HepG2 (cell line): ENCODE results near the gene CCDC57. TPM values are rescaled to one million over a fixed set of nuclear protein-coding genes. Genes with fewer than 3 reads are reported as not detected.

Source experiments
- AKAP8 ChIP-seq: sonication (generic); formaldehyde crosslinking; IDR thresholded peaks from 2 replicates; pipeline ENCODE4 v1.5.1; 2020; ENCODE audit warnings: mild to moderate bottlenecking, missing genetic modification reagents
- ARNT ChIP-seq: fragments of 450-650 bp; IDR thresholded peaks from 2 replicates; pipeline ENCODE4 v1.6.1; 2017
- ATF7-NPFF ChIP-seq: sonication (generic); formaldehyde crosslinking; IDR thresholded peaks from 2 replicates; pipeline ENCODE4 v1.8.1; 2023; ENCODE audit warnings: mild to moderate bottlenecking, low read depth, missing genetic modification reagents, moderate library complexity
- ATRX ChIP-seq: sonication (generic); formaldehyde crosslinking; IDR thresholded peaks from 2 replicates; pipeline ENCODE4 v1.4.0; 2020; ENCODE audit warnings: missing genetic modification reagents, borderline replicate concordance
- CHD4 ChIP-seq: fragments of 200-600 bp; sonication (generic); IDR thresholded peaks from 2 replicates; pipeline ENCODE4 v1.7.0; 2017; ENCODE audit warnings: mild to moderate bottlenecking, low read length, borderline replicate concordance
- E2F5 ChIP-seq: sonication (generic); formaldehyde crosslinking; conservative IDR thresholded peaks from 2 replicates; pipeline ENCODE4 v1.4.0; 2020; ENCODE audit warnings: missing genetic modification reagents
- GZF1 ChIP-seq: sonication (generic); formaldehyde crosslinking; IDR thresholded peaks from 2 replicates; pipeline ENCODE4 v1.5.1; 2020; ENCODE audit warnings: mild to moderate bottlenecking, missing genetic modification reagents
- HNF1A ChIP-seq, 2 experiments: sonication (generic) in 1 of 2; formaldehyde crosslinking in 1 of 2; IDR thresholded peaks; 2 replicates each; pipeline versions ENCODE4 v1.4.0 to v1.6.1; 2016 to 2020; ENCODE audit warnings: borderline replicate concordance in 1 of 2, low read depth in 1 of 2, mild to moderate bottlenecking in 1 of 2, missing genetic modification reagents in 1 of 2
- MED13 ChIP-seq: sonication (generic); formaldehyde crosslinking; IDR thresholded peaks from 2 replicates; pipeline ENCODE4 v1.5.0; 2020; ENCODE audit warnings: missing genetic modification reagents
- REXO4 ChIP-seq: sonication (generic); formaldehyde crosslinking; IDR thresholded peaks from 2 replicates; pipeline ENCODE4 v1.8.0; 2022; ENCODE audit warnings: missing genetic modification reagents, mild to moderate bottlenecking, borderline replicate concordance
- XBP1 ChIP-seq: sonication (generic); formaldehyde crosslinking; IDR thresholded peaks from 2 replicates; pipeline ENCODE4 v1.5.0; 2020; ENCODE audit warnings: missing genetic modification reagents
- ZBTB2 ChIP-seq: sonication (generic); formaldehyde crosslinking; IDR thresholded peaks from 2 replicates; pipeline ENCODE4 v1.8.0; 2022; ENCODE audit warnings: low read depth, missing genetic modification reagents
- ZBTB43 ChIP-seq: sonication (generic); formaldehyde crosslinking; conservative IDR thresholded peaks from 2 replicates; pipeline ENCODE4 v1.4.0; 2020; ENCODE audit warnings: missing genetic modification reagents
- ZC3H4 ChIP-seq: sonication (generic); formaldehyde crosslinking; IDR thresholded peaks from 2 replicates; pipeline ENCODE4 v1.4.0; 2020; ENCODE audit warnings: missing genetic modification reagents, borderline replicate concordance
- ZFP62 ChIP-seq: sonication (generic); formaldehyde crosslinking; IDR thresholded peaks from 2 replicates; pipeline ENCODE4 v1.4.0; 2020; ENCODE audit warnings: missing genetic modification reagents
- ZFP82 ChIP-seq: sonication (generic); formaldehyde crosslinking; IDR thresholded peaks from 2 replicates; pipeline ENCODE4 v1.5.1; 2020; ENCODE audit warnings: mild to moderate bottlenecking, missing genetic modification reagents, borderline replicate concordance
- ZNF275 ChIP-seq: sonication (generic); formaldehyde crosslinking; IDR thresholded peaks from 2 replicates; pipeline ENCODE4 v1.8.0; 2022; ENCODE audit warnings: missing genetic modification reagents, mild to moderate bottlenecking, inconsistent platforms, borderline replicate concordance
- ZNF367 ChIP-seq: sonication (generic); formaldehyde crosslinking; IDR thresholded peaks from 2 replicates; pipeline ENCODE4 v1.4.0; 2020; ENCODE audit warnings: missing genetic modification reagents, borderline replicate concordance
- ZNF510 ChIP-seq: sonication (generic); formaldehyde crosslinking; IDR thresholded peaks from 2 replicates; pipeline ENCODE4 v1.4.0; 2020; ENCODE audit warnings: low read depth, mild to moderate bottlenecking, missing genetic modification reagents
- ZNF558 ChIP-seq: sonication (generic); formaldehyde crosslinking; IDR thresholded peaks from 2 replicates; pipeline ENCODE4 v1.9.0; 2022; ENCODE audit warnings: mild to moderate bottlenecking, missing genetic modification reagents, borderline replicate concordance
- ZNF703 ChIP-seq: sonication (generic); formaldehyde crosslinking; IDR thresholded peaks from 2 replicates; pipeline ENCODE4 v1.5.1; 2020; ENCODE audit warnings: missing genetic modification reagents, mild to moderate bottlenecking, moderate library complexity, borderline replicate concordance
- ZNF792 ChIP-seq: IDR thresholded peaks from 2 replicates; pipeline ENCODE4 v1.6.1; 2016
- polyA plus RNA-seq, 8 experiments: library from polyadenylated mRNA; depleted of rRNA in 3 of 8; stranded (reverse) in 7 of 8; unstranded in 1 of 8; fragments of >200 nt; fragmentation: Illumina TruSeq in 4 of 8; extraction: Trizol in 4 of 8; gene quantifications; 2 replicates each; pipeline versions ENCODE4 v1.2.1 to v1.2.3, GENCODE V29; 2011 to 2016; ENCODE audit warnings: low read depth in 4 of 8, missing spikeins in 1 of 8, mixed read lengths in 1 of 8; ENCODE audit not compliant: insufficient read depth in 1 of 8
- total RNA-seq, 5 experiments: library from RNA; depleted of rRNA; stranded (reverse); fragments of >200 nt; fragmentation: Illumina TruSeq; extraction: Trizol; gene quantifications; 2 replicates each; pipeline ENCODE4 v1.2.3, GENCODE V29; 2016; ENCODE audit warnings: low read depth in 1 of 5

CCDC57 gene
- total and polyA plus RNA-seq, 2 of the 13 experiments (the other 11 are each of a cell fraction or from before 2014, with no cell fraction given): 59.3 to 59.9 TPM

- no peak for TF ChIP-seq E2F5 (CRISPR knock-in tag)
- TF ChIP-seq HNF1A (IDR thresholded peaks at IDR 0.05; ENCODE audit: low read depth): no peak
- no peak for TF ChIP-seq HNF1A (CRISPR knock-in tag; IDR thresholded peaks at IDR 0.05; ENCODE audit: borderline replicate concordance)
- TF ChIP-seq XBP1 (CRISPR knock-in tag): no peak
- TF ChIP-seq ZBTB2 (CRISPR knock-in tag): 0 out of 2 replicates have a peak, but pooled peaks have one; percentile 3
- no peak for TF ChIP-seq ZBTB43 (CRISPR knock-in tag)
- TF ChIP-seq ARNT: no peak
- TF ChIP-seq ZNF275: no peak
- no peak for TF ChIP-seq ZC3H4 (CRISPR knock-in tag)
- TF ChIP-seq CHD4: no peak
- no peak for TF ChIP-seq ZNF792 (CRISPR knock-in tag)
- no peak; the same call in 1 of the 2 replicates for TF ChIP-seq ATF7-NPFF (CRISPR knock-in tag)
- no peak for TF ChIP-seq ZNF510 (CRISPR knock-in tag)
- TF ChIP-seq GZF1 (CRISPR knock-in tag): no peak; the same call in 1 of the 2 replicates
- no peak for TF ChIP-seq AKAP8 (CRISPR knock-in tag)
- no peak for TF ChIP-seq ZNF367 (CRISPR knock-in tag)
- peak; percentile 39; the same call in 1 of the 2 replicates for TF ChIP-seq MED13 (CRISPR knock-in tag)
- no peak for TF ChIP-seq ZFP82 (CRISPR knock-in tag)
- TF ChIP-seq ATRX: no peak
- no peak for TF ChIP-seq ZNF558 (CRISPR knock-in tag)
- TF ChIP-seq ZNF703 (CRISPR knock-in tag): peak; percentile 27; the same call in 1 of the 2 replicates
- no peak for TF ChIP-seq ZFP62 (CRISPR knock-in tag)
- TF ChIP-seq REXO4 (CRISPR knock-in tag): no peak
These were observed 114.8 kb downstream of the CCDC57 start (continued) for GRCh38 chr17:82097919-82098168.
